IMR-90 (cell line): ENCODE data around the gene MLLT10. TPM values are rescaled to one million over a fixed set of nuclear protein-coding genes. Genes with fewer than 3 reads are reported as not detected.

Experiments used
- ATAC-seq: fragments of 200-7000 bp; cut with Tn5 transposase; 2 replicates; pipeline ENCODE4 v1.9.1; 2020; ENCODE audit warnings: low read depth, mild to moderate bottlenecking, moderate library complexity
- BruUV-seq: library from RNA; stranded (reverse); fragments of 400-500 nt; replicated peaks from 2 replicates; lab custom pipeline; 2021; lab: Mats Ljungman, UMichigan
- CTCF ChIA-PET: fragments of 300-600 bp; formaldehyde crosslinking; extraction: SDS; loops from one replicate; lab custom pipeline; 2021; ENCODE audit warnings: antibody characterized with exemption; lab: Yijun Ruan, JAX
- POLR2A ChIA-PET: fragments of 300-600 bp; sonication (Branson Sonifier 250); formaldehyde crosslinking; loops from one replicate; lab custom pipeline; 2022; ENCODE audit warnings: antibody characterized with exemption; ENCODE audit not compliant: unreplicated experiment; lab: Charles Lee
- DNase-seq: peaks from one replicate; pipeline ENCODE4 v3.0.0; 2013
- H2AFZ ChIP-seq: replicated peaks from 2 replicates; pipeline ENCODE3; 2013; ENCODE audit warnings: low read length, mild to moderate bottlenecking; ENCODE audit not compliant: poor library complexity
- H2AK5ac ChIP-seq: 2 replicates; pipeline ENCODE4 v1.6.1; 2013; ENCODE audit warnings: low read depth, low read length, inconsistent platforms
- H2AK9ac ChIP-seq: replicated peaks from 2 replicates; pipeline ENCODE3; 2013; ENCODE audit warnings: mild to moderate bottlenecking, low read depth, low read length, moderate library complexity; ENCODE audit not compliant: poor library complexity
- H2BK120ac ChIP-seq: 2 replicates; pipeline ENCODE4 v1.6.1; 2013; ENCODE audit warnings: low read depth, low read length, inconsistent platforms
- H2BK15ac ChIP-seq: 3 replicates; pipeline ENCODE4 v1.6.1; 2013; ENCODE audit warnings: low read depth, low read length, inconsistent platforms
- H2BK20ac ChIP-seq: 2 replicates; pipeline ENCODE4 v1.6.1; 2013; ENCODE audit warnings: low read depth, mild to moderate bottlenecking, inconsistent platforms, low read length, moderate library complexity
- H2BK5ac ChIP-seq: 2 replicates; pipeline ENCODE4 v1.6.1; 2013; ENCODE audit warnings: mild to moderate bottlenecking, low read depth, low read length, inconsistent platforms; ENCODE audit not compliant: poor library complexity, severe bottlenecking
- H3K14ac ChIP-seq: replicated peaks from 2 replicates; pipeline ENCODE4 v1.6.1; 2013; ENCODE audit warnings: low read depth, low read length, inconsistent platforms
- H3K18ac ChIP-seq: 2 replicates; pipeline ENCODE4 v1.6.1; 2013; ENCODE audit warnings: low read depth, low read length, control low read depth
- H3K23ac ChIP-seq: 2 replicates; pipeline ENCODE4 v1.6.1; 2013; ENCODE audit warnings: low read depth, low read length, inconsistent platforms
- H3K27ac ChIP-seq: 2 replicates; pipeline ENCODE4 v1.5.1; 2013; ENCODE audit warnings: mild to moderate bottlenecking, control low read depth, low read length; ENCODE audit not compliant: insufficient read depth
- H3K27me3 ChIP-seq: 2 replicates; pipeline ENCODE4 v1.6.1; 2013; ENCODE audit warnings: low read length; ENCODE audit not compliant: control insufficient read depth, insufficient read depth
- H3K36me3 ChIP-seq: 2 replicates; pipeline ENCODE4 v1.6.1; 2013; ENCODE audit warnings: low read length, mixed read lengths; ENCODE audit not compliant: control insufficient read depth, insufficient read depth
- H3K4ac ChIP-seq: 2 replicates; pipeline ENCODE4 v1.6.1; 2013; ENCODE audit warnings: low read depth, low read length, inconsistent platforms
- H3K4me1 ChIP-seq: 2 replicates; pipeline ENCODE4 v1.6.1; 2013; ENCODE audit warnings: low read length, mixed read lengths; ENCODE audit not compliant: control insufficient read depth, insufficient read depth
- H3K4me2 ChIP-seq: 2 replicates; pipeline ENCODE4 v1.6.1; 2013; ENCODE audit warnings: low read depth, mild to moderate bottlenecking, control low read depth, low read length, moderate library complexity
- H3K4me3 ChIP-seq: 2 replicates; pipeline ENCODE4 v1.5.1; 2013; ENCODE audit warnings: low read depth, mild to moderate bottlenecking, control low read depth, low read length, moderate library complexity; ENCODE audit not compliant: insufficient read depth
- H3K56ac ChIP-seq: 2 replicates; pipeline ENCODE4 v1.6.1; 2013; ENCODE audit warnings: low read length, inconsistent platforms; ENCODE audit not compliant: insufficient read depth; ENCODE audit errors: extremely low read depth
- H3K79me1 ChIP-seq, 2 experiments: 2 replicates each; pipeline ENCODE4 v1.6.1; 2013; ENCODE audit warnings: low read length in 2 of 2, inconsistent platforms in 1 of 2, low read depth in 1 of 2
- H3K9ac ChIP-seq: 2 replicates; pipeline ENCODE4 v1.6.1; 2013; ENCODE audit warnings: low read depth, low read length, control low read depth
- H3K9me1 ChIP-seq: 2 replicates; pipeline ENCODE4 v1.6.1; 2013; ENCODE audit warnings: low read length, inconsistent platforms; ENCODE audit not compliant: insufficient read depth
- H3K9me3 ChIP-seq: 2 replicates; pipeline ENCODE4 v1.6.1; 2013; ENCODE audit warnings: low read length; ENCODE audit not compliant: control insufficient read depth, insufficient read depth
- H4K20me1 ChIP-seq: 2 replicates; pipeline ENCODE4 v1.6.1; 2013; ENCODE audit warnings: low read length, inconsistent platforms; ENCODE audit not compliant: insufficient read depth
- H4K5ac ChIP-seq: 2 replicates; pipeline ENCODE4 v1.6.1; 2013; ENCODE audit warnings: mild to moderate bottlenecking, low read depth, low read length, control low read depth
- H4K8ac ChIP-seq, 2 experiments: 2 replicates each; pipeline ENCODE4 v1.6.1; 2013; ENCODE audit warnings: low read depth in 2 of 2, low read length in 2 of 2, control low read depth in 1 of 2, inconsistent platforms in 1 of 2
- H4K91ac ChIP-seq: 2 replicates; pipeline ENCODE4 v1.6.1; 2013; ENCODE audit warnings: low read depth, low read length, inconsistent platforms; ENCODE audit not compliant: insufficient read depth
- BHLHE40 ChIP-seq: fragments of 150-350 bp; IDR thresholded peaks from 2 replicates; pipeline ENCODE4 v1.6.1; 2016; ENCODE audit warnings: mild to moderate bottlenecking, low read depth, low read length
- CEBPB ChIP-seq: IDR thresholded peaks from 2 replicates; pipeline ENCODE4 v1.6.1; 2012; ENCODE audit warnings: low read depth, low read length, improper control_type of control experiment
- CHD1 ChIP-seq: IDR thresholded peaks from 2 replicates; pipeline ENCODE4 v1.6.1; 2012; ENCODE audit warnings: low read depth, low read length, improper control_type of control experiment
- CTCF ChIP-seq: conservative IDR thresholded peaks from 2 replicates; pipeline ENCODE4 v1.5.1; 2012; ENCODE audit warnings: mild to moderate bottlenecking, low read depth, low read length, improper control_type of control experiment
- ELK1 ChIP-seq: fragments of 150-350 bp; IDR thresholded peaks from 2 replicates; pipeline ENCODE4 v1.6.1; 2016; ENCODE audit warnings: low read depth, mild to moderate bottlenecking, low read length, moderate library complexity, borderline replicate concordance
- FOS ChIP-seq: fragments of 150-350 bp; IDR thresholded peaks from 2 replicates; pipeline ENCODE4 v1.6.1; 2016; ENCODE audit warnings: low read depth, low read length
- MAFK ChIP-seq: IDR thresholded peaks from 2 replicates; pipeline ENCODE4 v1.6.1; 2012; ENCODE audit warnings: low read depth, low read length, improper control_type of control experiment
- MXI1 ChIP-seq: IDR thresholded peaks from 2 replicates; pipeline ENCODE4 v1.6.1; 2012; ENCODE audit warnings: low read depth, mild to moderate bottlenecking, low read length, moderate library complexity, borderline replicate concordance
- NFE2L2 ChIP-seq: fragments of 150-350 bp; IDR thresholded peaks from 2 replicates; pipeline ENCODE4 v1.6.1; 2016; ENCODE audit warnings: low read depth, mild to moderate bottlenecking, low read length
- POLR2A ChIP-seq: IDR thresholded peaks from 2 replicates; pipeline ENCODE4 v1.6.1; 2012; ENCODE audit warnings: mild to moderate bottlenecking, low read depth, low read length
- RAD21 ChIP-seq: IDR thresholded peaks from 2 replicates; pipeline ENCODE4 v1.6.1; 2012; ENCODE audit warnings: low read length, improper control_type of control experiment
- RCOR1 ChIP-seq: IDR thresholded peaks from 2 replicates; pipeline ENCODE4 v1.6.1; 2012; ENCODE audit warnings: mild to moderate bottlenecking, low read length, improper control_type of control experiment; ENCODE audit not compliant: insufficient replicate concordance
- RFX5 ChIP-seq: IDR thresholded peaks from 2 replicates; pipeline ENCODE4 v1.8.0; 2012; ENCODE audit warnings: low read depth, mild to moderate bottlenecking, low read length, moderate library complexity
- SMC3 ChIP-seq: fragments of 150-350 bp; IDR thresholded peaks from 2 replicates; pipeline ENCODE4 v1.6.1; 2016; ENCODE audit warnings: low read depth, mild to moderate bottlenecking, antibody characterized with exemption, low read length, moderate library complexity
- USF2 ChIP-seq: fragments of 150-350 bp; IDR thresholded peaks from 2 replicates; pipeline ENCODE4 v1.6.1; 2017; ENCODE audit warnings: mild to moderate bottlenecking, antibody characterized with exemption, low read length, low read depth
- WGBS, 2 experiments: methylation state at CpG; one replicate each; pipeline versions ENCODE4 v1.1.5 to v1.1.7; 2013; ENCODE audit warnings: missing lambda C conversion rate in 2 of 2; ENCODE audit not compliant: insufficient read length in 1 of 2; ENCODE audit errors: extremely low coverage in 2 of 2; 5-methylcytosine and 5-hydroxymethylcytosine counted together
- dilution Hi-C: fragments of 300-500 bp; cut with HindIII; formaldehyde crosslinking; loops from one replicate; pipeline ENCODE4 v1.14.3; 2018; ENCODE audit warnings: low sequenced_read_pairs; ENCODE audit not compliant: unreplicated experiment
- in situ Hi-C: fragments of 300-500 bp; cut with MboI; formaldehyde crosslinking; loops from 3 replicates; pipeline ENCODE4 v1.14.3; 2019; ENCODE audit warnings: low sequenced_read_pairs, inconsistent platforms, mixed read lengths
- intact Hi-C: fragments of 100-400 bp; cut with micrococcal nuclease; formaldehyde crosslinking; loops from 2 replicates; pipeline ENCODE4 v1.10.0; 2022
- polyA plus RNA-seq, 3 experiments: library from polyadenylated mRNA; depleted of rRNA; stranded (reverse); fragments of >200 nt; gene quantifications; 2 replicates each; pipeline ENCODE4 v1.2.3, GENCODE V29; 2012; ENCODE audit warnings: low replicate concordance in 1 of 3
- total RNA-seq: library from RNA; depleted of rRNA; stranded (reverse); fragments of >200 nt; gene quantifications from 2 replicates; pipeline ENCODE4 v1.2.3, GENCODE V29; 2012

The MLLT10 gene
- total and polyA plus RNA-seq, 2 of the 4 experiments (the other 2 are of a cell fraction) = 22.5 to 29.0 TPM

- Histone ChIP-seq H3K4me3 (no peak overlapping the region), H4K91ac (no peak overlapping the region), H3K79me1 (peaks cover 33 to 53% of the 10 kb centered on the region in 2 experiments), H3K9me1 (peaks cover 9% of the 10 kb centered on the region), H2BK20ac (no peak overlapping the region), H4K5ac (no peak overlapping the region), H3K23ac (no peak overlapping the region), H2AK5ac (no peak overlapping the region), H3K4me2 (no peak overlapping the region), H2BK15ac (no peak overlapping the region), H3K14ac (no peak overlapping the region), H3K27me3 (no peaks in the 10 kb centered on the region), H3K27ac (no peak overlapping the region), H3K36me3 (peaks cover 3% of the 10 kb centered on the region), H4K20me1 (peaks cover 17% of the 10 kb centered on the region), H3K9me3 (peaks cover 1% of the 10 kb centered on the region; the same call in 1 of the 2 replicates), H2AFZ (no peak overlapping the region), H3K4ac (no peak overlapping the region), H3K56ac (no peak overlapping the region), H3K4me1 (no peaks in the 10 kb centered on the region), H4K8ac (no peak overlapping the region), H2AK9ac (peak overlapping the region; percentile 81), H2BK5ac (no peak overlapping the region), H3K18ac (no peak overlapping the region), H3K9ac (no peak overlapping the region), H2BK120ac (no peak overlapping the region)
- no TSS peak for BruUV-seq
- ATAC-seq (no peak), DNase-seq (no peak)
- CTCF ChIA-PET = no interaction called here
- dilution Hi-C loops = no loop called here
- POLR2A ChIA-PET = no interaction called here
- intact Hi-C loops = no loop called here
- TF ChIP-seq MAFK = no peak
- TF ChIP-seq CHD1 = no peak
- TF ChIP-seq RCOR1 = no peak
- TF ChIP-seq RFX5 = no peak
- no peak for TF ChIP-seq CTCF
- TF ChIP-seq MXI1 = no peak
- TF ChIP-seq FOS = no peak
- TF ChIP-seq RAD21 = no peak
- TF ChIP-seq BHLHE40 = no peak
- no peak for TF ChIP-seq POLR2A
- no peak for TF ChIP-seq ELK1
- no peak for TF ChIP-seq CEBPB
- no peak for TF ChIP-seq USF2
- no peak for TF ChIP-seq NFE2L2
- TF ChIP-seq SMC3 = no peak
- in situ Hi-C loops = no loop called here
- no CpG with 5 or more reads among the region's 5 CpGs for WGBS, 2 experiments
Measured at GRCh38 chr10:21705142-21705827, 171.3 kb downstream of the MLLT10 start.
